Medulla oblongata (tissue), 1 donor: Measurements from ENCODE around the gene PCSK9.
"Not testable (repeated sequence)": the region's sequence is repeated elsewhere in the genome, so short reads cannot be mapped to it uniquely, and the experiment has no call there.

Experiments used
- DNase-seq: peaks from one replicate; pipeline ENCODE4 v3.0.0-alpha.2; 2015; ENCODE audit errors: extremely low spot score

The PCSK9 gene

GRCh38 chr1:55079651-55080050, 40.3 kb downstream of the PCSK9 start:
- DNase-seq, result no peak

- DNase-seq, result no peak
These were observed 42.0 kb downstream of the PCSK9 start for GRCh38 chr1:55081188-55081904.

GRCh38 chr1:55081905-55082296, 42.6 kb downstream of the PCSK9 start:
- no peak for DNase-seq

GRCh38 chr1:55084257-55084656, 44.9 kb downstream of the PCSK9 start:
- no peak for DNase-seq

GRCh38 chr1:55087439-55087838, 48.1 kb downstream of the PCSK9 start:
- DNase-seq, result no peak

- no peak for DNase-seq
These were observed 49.1 kb downstream of the PCSK9 start for GRCh38 chr1:55088413-55088812.

GRCh38 chr1:55089683-55090082, 50.3 kb downstream of the PCSK9 start:
- DNase-seq, result no peak

- no peak for DNase-seq
These were observed 53.1 kb downstream of the PCSK9 start for GRCh38 chr1:55092475-55092874.

- DNase-seq, result no peak
These were observed 55.7 kb downstream of the PCSK9 start for GRCh38 chr1:55095095-55095494.

- no peak for DNase-seq
These were observed 64.5 kb downstream of the PCSK9 start for GRCh38 chr1:55103891-55104290.

GRCh38 chr1:55107101-55107500, 67.8 kb downstream of the PCSK9 start:
- DNase-seq, result no peak

- DNase-seq, result not testable (repeated sequence)
These were observed 69.7 kb downstream of the PCSK9 start for GRCh38 chr1:55109005-55109404.
